GM23248 (cell line): ENCODE measurements around the gene MAPKAPK5. TPM values are rescaled to one million over a fixed set of nuclear protein-coding genes. Genes with fewer than 3 reads are reported as not detected.
A peak's percentile ranks its signal among the peaks of the same experiment; 100 is the strongest.
"Not testable (repeated sequence)": the region's sequence is repeated elsewhere in the genome, so short reads cannot be mapped to it uniquely, and the experiment has no call there.

Source experiments
- DNase-seq: peaks from one replicate; pipeline ENCODE4 v3.0.0-alpha.2; 2015
- H2AFZ ChIP-seq: fragments of 200-600 bp; sonication (generic); 2 replicates; pipeline ENCODE4 v1.6.1; 2016; ENCODE audit warnings: antibody characterized with exemption
- H3F3A ChIP-seq: fragments of 200-600 bp; sonication (generic); 2 replicates; pipeline ENCODE4 v1.6.1; 2016; ENCODE audit warnings: mild to moderate bottlenecking, antibody characterized with exemption, mixed run types; ENCODE audit not compliant: insufficient read depth
- H3K27ac ChIP-seq: fragments of 200-600 bp; sonication (generic); 2 replicates; pipeline ENCODE4 v1.5.1; 2016; ENCODE audit warnings: mild to moderate bottlenecking
- H3K27me3 ChIP-seq: fragments of 200-600 bp; sonication (generic); replicated peaks from 2 replicates; pipeline ENCODE4 v1.6.1; 2016; ENCODE audit warnings: mild to moderate bottlenecking; ENCODE audit not compliant: insufficient read depth
- H3K36me3 ChIP-seq: fragments of 200-600 bp; sonication (generic); 2 replicates; pipeline ENCODE4 v1.6.1; 2016; ENCODE audit warnings: low read depth, mild to moderate bottlenecking
- H3K4me1 ChIP-seq: fragments of 200-600 bp; sonication (generic); 2 replicates; pipeline ENCODE4 v1.6.1; 2016; ENCODE audit warnings: mild to moderate bottlenecking; ENCODE audit not compliant: insufficient read depth
- H3K4me2 ChIP-seq: fragments of 200-600 bp; sonication (generic); one replicate; pipeline ENCODE4 v1.6.1; 2016; ENCODE audit warnings: mild to moderate bottlenecking; ENCODE audit not compliant: unreplicated experiment
- H3K4me3 ChIP-seq: fragments of 200-600 bp; sonication (generic); 2 replicates; pipeline ENCODE4 v1.5.1; 2016; ENCODE audit warnings: mild to moderate bottlenecking
- H3K79me2 ChIP-seq: fragments of 200-600 bp; sonication (generic); 2 replicates; pipeline ENCODE4 v1.6.1; 2016; ENCODE audit warnings: mild to moderate bottlenecking; ENCODE audit not compliant: insufficient read depth
- H3K9ac ChIP-seq: fragments of 200-600 bp; sonication (generic); 2 replicates; pipeline ENCODE4 v1.6.1; 2016; ENCODE audit warnings: mild to moderate bottlenecking
- H3K9me2 ChIP-seq: fragments of 200-600 bp; sonication (generic); 2 replicates; pipeline ENCODE4 v1.6.1; 2016; ENCODE audit warnings: mixed run types, mild to moderate bottlenecking, moderate library complexity; ENCODE audit not compliant: insufficient read depth
- H3K9me3 ChIP-seq: fragments of 200-600 bp; sonication (generic); one replicate; pipeline ENCODE4 v1.6.1; 2017; ENCODE audit warnings: low read depth
- H4K20me1 ChIP-seq: fragments of 200-600 bp; sonication (generic); 2 replicates; pipeline ENCODE4 v1.6.0; 2016; ENCODE audit not compliant: insufficient read depth
- EZH2 ChIP-seq: fragments of 200-600 bp; sonication (generic); IDR thresholded peaks from 2 replicates; pipeline ENCODE4 v1.6.1; 2018; ENCODE audit warnings: antibody characterized with exemption, mild to moderate bottlenecking; ENCODE audit not compliant: insufficient read depth, poor library complexity, severe bottlenecking
- EZH2phosphoT487 ChIP-seq: fragments of 200-600 bp; sonication (generic); IDR thresholded peaks from 2 replicates; pipeline ENCODE4 v1.6.1; 2018; ENCODE audit warnings: antibody characterized with exemption, moderate library complexity, mild to moderate bottlenecking, low read depth; ENCODE audit not compliant: insufficient read depth
- WGBS, 2 experiments: methylation state at CpG; one replicate each; pipeline ENCODE4 v1.1.6; 2015 to 2017; ENCODE audit warnings: low lambda C conversion rate in 2 of 2, low coverage in 1 of 2; ENCODE audit errors: missing lambda C conversion rate in 2 of 2; 5-methylcytosine and 5-hydroxymethylcytosine counted together
- in situ Hi-C: fragments of 300-500 bp; cut with MboI; formaldehyde crosslinking; loops from 2 replicates; pipeline ENCODE4 v1.15.0; 2020
- microRNA-seq: library from miRNA; unstranded; fragments of <30 nt; microRNA quantifications from one replicate; pipeline ENCODE4, GENCODE V29; 2016; ENCODE audit warnings: borderline number of aligned reads
- polyA plus RNA-seq: library from polyadenylated mRNA; unstranded; fragments of >200 nt; fragmentation: Nextera tagmentation; extraction: Ambion mirVana; gene quantifications from 2 replicates; pipeline ENCODE4 v1.2.1, GENCODE V29; 2016
- small RNA-seq: library from RNA; depleted of rRNA; stranded (forward); fragments of <200 nt; gene quantifications from one replicate; pipeline ENCODE3, GENCODE V24; 2014; ENCODE audit warnings: low read depth, low replicate concordance
- total RNA-seq: library from RNA; depleted of rRNA; stranded (reverse); fragments of >200 nt; shearing (Covaris generic); gene quantifications from 2 replicates; pipeline ENCODE4 v1.2.3, GENCODE V29; 2014; rRNA removed

Gene MAPKAPK5
- total and polyA plus RNA-seq, 2 experiments from 2014 or later: 23.1 to 31.2 TPM

DNA sequence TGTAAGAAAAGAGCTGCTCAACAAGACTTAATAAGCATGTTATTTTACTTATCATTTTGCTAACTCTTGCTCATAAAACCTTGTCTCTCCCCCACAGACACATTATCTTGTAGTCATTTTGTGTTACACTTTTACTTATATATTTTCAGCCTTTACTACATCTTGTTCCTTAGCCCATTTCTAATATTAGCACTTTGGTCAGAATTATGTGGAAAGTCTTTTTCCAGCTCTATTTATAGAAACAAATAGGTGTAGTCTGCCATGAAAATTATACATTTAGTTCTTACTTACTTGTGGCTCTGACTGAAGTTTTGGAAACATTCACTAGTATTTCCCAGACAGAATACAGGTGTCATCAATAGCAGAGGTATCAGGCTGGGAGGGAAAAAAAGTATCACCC lies 94.8 kb downstream of the MAPKAPK5 start:
- H3F3A ChIP-seq: no peaks in the 10 kb centered on the region
- TF ChIP-seq EZH2phosphoT487 (no peak), EZH2 (no peak)
- H3K9me3 ChIP-seq: no peaks in the 10 kb centered on the region
- no peak overlapping the region for H2AFZ ChIP-seq
- no peaks in the 10 kb centered on the region for H3K79me2 ChIP-seq
- H3K4me1 ChIP-seq: no peaks in the 10 kb centered on the region
- no peak for DNase-seq
- no peaks in the 10 kb centered on the region for H3K36me3 ChIP-seq
- no peak overlapping the region for H3K4me2 ChIP-seq
- no peaks in the 10 kb centered on the region for H3K9me2 ChIP-seq
- H4K20me1 ChIP-seq: no peaks in the 10 kb centered on the region
- no peak overlapping the region for H3K9ac ChIP-seq
- no peaks in the 10 kb centered on the region for H3K27me3 ChIP-seq
- no peak overlapping the region for H3K4me3 ChIP-seq
- in situ Hi-C loops: loop anchor here (25.0 kb wide), 1 partner anchor 450 kb away; the partner anchor contains the start of gene HECTD4
- no peak overlapping the region for H3K27ac ChIP-seq

DNA sequence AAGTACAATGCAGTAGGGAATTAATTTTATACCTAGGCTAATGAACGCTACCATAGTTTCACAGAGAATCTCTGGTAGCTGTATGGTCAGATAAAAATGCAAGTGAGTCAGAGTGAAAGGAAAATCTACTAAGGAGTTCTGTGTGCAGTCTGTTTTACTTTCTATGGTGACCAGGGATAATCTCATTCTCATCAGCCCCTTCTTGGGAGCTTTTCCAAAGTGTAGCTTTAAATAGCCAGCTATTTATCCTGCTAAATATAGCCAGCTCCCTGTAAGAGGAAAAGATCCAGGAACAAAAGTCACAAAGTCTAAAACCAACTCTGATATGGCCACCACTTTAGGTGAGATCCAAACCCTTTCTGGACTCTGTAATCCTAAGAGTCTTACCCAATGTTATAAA lies 95.4 kb downstream of the MAPKAPK5 start:
- H3K27ac ChIP-seq: no peak overlapping the region
- H3K9me3 ChIP-seq: no peaks in the 10 kb centered on the region
- peak; percentile 39 for DNase-seq
- H3K4me1 ChIP-seq: no peaks in the 10 kb centered on the region
- no peaks in the 10 kb centered on the region for H3K79me2 ChIP-seq
- no peaks in the 10 kb centered on the region for H3K27me3 ChIP-seq
- H3K9me2 ChIP-seq: no peaks in the 10 kb centered on the region
- no peak overlapping the region for H3K9ac ChIP-seq
- H4K20me1 ChIP-seq: no peaks in the 10 kb centered on the region
- H3F3A ChIP-seq: no peaks in the 10 kb centered on the region
- no peak overlapping the region for H3K4me3 ChIP-seq
- H3K36me3 ChIP-seq: no peaks in the 10 kb centered on the region
- H2AFZ ChIP-seq: no peak overlapping the region
- no peak overlapping the region for H3K4me2 ChIP-seq
- WGBS, 2 experiments: 96 to 100% methylated on average over 1 of the region's 1 CpG
- TF ChIP-seq EZH2 (no peak), EZH2phosphoT487 (no peak)
- in situ Hi-C loops: loop anchor here (25.0 kb wide), 1 partner anchor 450 kb away; the partner anchor contains the start of gene HECTD4

DNA sequence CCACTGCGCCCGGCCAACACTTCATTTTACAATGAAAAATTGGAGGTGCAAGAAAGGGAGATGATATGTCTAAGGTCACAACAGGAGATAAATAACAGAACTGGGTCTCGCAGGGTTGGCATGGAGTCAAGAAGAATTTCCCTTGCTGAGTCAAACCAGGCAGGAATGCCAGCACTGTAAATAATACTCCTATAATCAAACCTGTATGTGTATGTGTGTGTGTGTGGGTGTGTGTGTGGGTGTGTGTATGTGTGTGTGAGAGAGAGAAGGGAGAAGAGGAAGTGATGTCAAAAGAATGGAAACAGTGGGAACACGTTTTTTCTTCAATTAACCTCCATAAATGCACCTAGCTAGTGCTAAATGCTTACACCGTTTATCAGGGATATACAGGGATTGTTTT lies 100.5 kb downstream of the MAPKAPK5 start:
- H3K9me3 ChIP-seq: no peaks in the 10 kb centered on the region
- H3K4me3 ChIP-seq: no peak overlapping the region
- H3K9ac ChIP-seq: no peak overlapping the region
- no peaks in the 10 kb centered on the region for H4K20me1 ChIP-seq
- no peaks in the 10 kb centered on the region for H3K36me3 ChIP-seq
- H3K27me3 ChIP-seq: no peaks in the 10 kb centered on the region
- 51 to 58% methylated on average over 5 of the region's 5 CpGs for WGBS, 2 experiments
- in situ Hi-C loops: loop anchor here (25.0 kb wide), 1 partner anchor 445 kb away; the partner anchor contains the start of gene HECTD4
- peaks cover 6% of the 10 kb centered on the region; the same call in 1 of the 2 replicates for H3F3A ChIP-seq
- H3K79me2 ChIP-seq: no peaks in the 10 kb centered on the region
- H3K4me1 ChIP-seq: peaks cover 6% of the 10 kb centered on the region; the same call in 1 of the 2 replicates
- no peak overlapping the region for H2AFZ ChIP-seq
- no peak for TF ChIP-seq EZH2
- TF ChIP-seq EZH2phosphoT487: no peak
- no peak overlapping the region for H3K4me2 ChIP-seq
- no peak overlapping the region for H3K27ac ChIP-seq
- H3K9me2 ChIP-seq: no peaks in the 10 kb centered on the region
- DNase-seq: peak; percentile 44

DNA sequence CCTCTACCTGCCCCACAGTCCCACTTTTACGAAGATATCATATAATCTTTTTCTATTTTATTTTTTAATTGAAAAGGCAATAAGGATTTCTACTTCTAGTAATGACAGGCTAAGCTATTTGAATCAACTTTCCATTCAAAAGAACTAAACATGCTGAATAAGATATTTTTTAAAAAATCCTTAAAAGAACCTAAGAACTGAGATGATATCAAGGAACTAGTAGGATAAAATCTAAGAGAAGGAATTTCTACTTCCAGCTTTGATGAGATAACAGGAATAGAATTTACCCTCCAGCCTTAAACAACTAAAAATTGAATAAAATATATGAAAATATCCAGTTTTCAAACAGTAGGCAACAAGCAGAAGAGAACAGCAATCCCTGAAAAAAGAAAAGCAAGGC lies 101.9 kb downstream of the MAPKAPK5 start:
- H2AFZ ChIP-seq: no peak overlapping the region
- no peak overlapping the region for H3K27ac ChIP-seq
- H3K9me2 ChIP-seq: no peaks in the 10 kb centered on the region
- no peaks in the 10 kb centered on the region for H3K27me3 ChIP-seq
- no peaks in the 10 kb centered on the region for H3K36me3 ChIP-seq
- TF ChIP-seq EZH2phosphoT487 (no peak), EZH2 (no peak)
- H3K4me3 ChIP-seq: no peak overlapping the region
- H3K9ac ChIP-seq: no peak overlapping the region
- H3K4me1 ChIP-seq: peaks cover 6% of the 10 kb centered on the region; the same call in 1 of the 2 replicates
- 91 to 94% methylated on average over 1 of the region's 1 CpG for WGBS, 2 experiments
- no peak for DNase-seq
- no peak overlapping the region for H3K4me2 ChIP-seq
- H3K9me3 ChIP-seq: no peaks in the 10 kb centered on the region
- in situ Hi-C loops: loop anchor here (25.0 kb wide), 1 partner anchor 443 kb away; the partner anchor contains the start of gene HECTD4
- H3K79me2 ChIP-seq: no peaks in the 10 kb centered on the region
- H3F3A ChIP-seq: peaks cover 6% of the 10 kb centered on the region; the same call in 1 of the 2 replicates
- H4K20me1 ChIP-seq: no peaks in the 10 kb centered on the region

DNA sequence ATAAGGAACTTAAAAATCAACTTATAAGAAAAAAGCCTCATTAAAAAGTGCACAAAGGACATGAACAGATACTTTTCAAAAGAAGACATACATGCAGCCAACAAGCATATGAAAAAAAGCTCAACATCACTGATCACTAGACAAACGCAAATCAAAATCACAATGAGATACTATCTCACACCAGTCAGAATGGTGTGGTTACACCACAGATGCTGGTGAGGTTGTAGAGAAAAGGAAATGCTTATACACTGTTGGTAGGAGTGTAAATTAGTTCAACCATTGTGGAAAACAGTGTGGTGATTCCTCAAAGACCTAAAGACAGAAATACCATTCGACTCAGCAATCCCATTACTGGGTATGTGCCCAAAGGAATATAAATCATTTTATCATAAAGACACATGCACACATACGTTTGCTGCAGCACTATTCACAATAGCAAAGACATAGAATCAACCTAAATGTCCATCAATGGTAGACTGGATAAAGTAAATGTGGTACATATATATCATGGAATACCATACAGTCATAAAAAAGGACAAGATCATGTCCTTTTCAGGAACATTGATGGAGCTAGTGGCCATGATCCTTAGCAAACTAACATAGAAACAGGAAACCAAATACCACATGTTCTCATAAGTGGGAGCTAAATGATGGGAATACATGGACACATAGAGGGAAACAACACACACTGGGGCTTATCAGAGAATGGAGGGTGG lies 109.1 kb downstream of the MAPKAPK5 start:
- WGBS, 2 experiments: 64 to 70% methylated on average over 3 of the region's 3 CpGs
- H3K4me1 ChIP-seq, H3K9ac ChIP-seq, in situ Hi-C loops, H3K9me3 ChIP-seq, H3K9me2 ChIP-seq, DNase-seq, H4K20me1 ChIP-seq, H3K4me3 ChIP-seq, H3K27ac ChIP-seq, H3K36me3 ChIP-seq, H3K79me2 ChIP-seq, H3K27me3 ChIP-seq, H2AFZ ChIP-seq, H3F3A ChIP-seq, H3K4me2 ChIP-seq: not testable (repeated sequence)

Small RNAs within 50 kb of the gene (microRNA-seq; reads per million reads assigned to microRNA genes)
- not detected for gene MIR6761

Small RNAs within 50 kb of the gene (small RNA-seq; reads per million reads assigned to genes)
- not detected for gene MIR6761

Other genes with a start within 250 kb of the MAPKAPK5 start
- 15.0 and 19.2 TPM in 2 replicates for gene ATXN2, start 242.9 kb upstream of the MAPKAPK5 start, total RNA-seq
- gene ATXN2, start 242.9 kb upstream of the MAPKAPK5 start, polyA plus RNA-seq: 46.2 and 56.4 TPM in 2 replicates
- 13.7 and 14.7 TPM in 2 replicates for gene BRAP, start 156.3 kb upstream of the MAPKAPK5 start, total RNA-seq
- 17.0 and 18.7 TPM in 2 replicates for gene BRAP, start 156.3 kb upstream of the MAPKAPK5 start, polyA plus RNA-seq
- 10.0 and 12.0 TPM in 2 replicates for gene ACAD10, start 156.2 kb upstream of the MAPKAPK5 start, total RNA-seq
- gene ACAD10, start 156.2 kb upstream of the MAPKAPK5 start, polyA plus RNA-seq: 7.4 and 7.6 TPM in 2 replicates
- 21.7 and 22.3 TPM in 2 replicates for gene ALDH2, start 75.3 kb upstream of the MAPKAPK5 start, total RNA-seq
- gene ALDH2, start 75.3 kb upstream of the MAPKAPK5 start, polyA plus RNA-seq: 38.5 and 41.2 TPM in 2 replicates
- 6.7 and 17.1 TPM in 2 replicates for gene TMEM116, start 170.9 kb downstream of the MAPKAPK5 start, total RNA-seq
- gene TMEM116, start 170.9 kb downstream of the MAPKAPK5 start, polyA plus RNA-seq: 10.7 and 11.7 TPM in 2 replicates
- 61.4 and 65.5 TPM in 2 replicates for gene ERP29, start 171.2 kb downstream of the MAPKAPK5 start, total RNA-seq
- 83.6 and 87.0 TPM in 2 replicates for gene ERP29, start 171.2 kb downstream of the MAPKAPK5 start, polyA plus RNA-seq